ENCODE results near the gene DHX30.
"Not testable (repeated sequence)": the region's sequence is repeated elsewhere in the genome, so short reads cannot be mapped to it uniquely, and the experiment has no call there.

DHX30 gene

GRCh38 chr3:47802734-47803479, at the start of gene DHX30:
DHX30 (plus strand) TSS chr3:47803138; CDS start chr3:47810684, 7,546 bp downstream.
- DNase-seq: no peak

GRCh38 chr3:47758261-47759025, 44.5 kb upstream of the DHX30 start:
- DNase-seq: no peak

- DNase-seq: not testable (repeated sequence)
Measured at GRCh38 chr3:47760207-47760606, 42.7 kb upstream of the DHX30 start.

GRCh38 chr3:47761046-47761445, 41.9 kb upstream of the DHX30 start:
- DNase-seq: no peak

- no peak for DNase-seq
Measured at GRCh38 chr3:47762233-47762632, 40.7 kb upstream of the DHX30 start.

- no peak for DNase-seq
Measured at GRCh38 chr3:47766186-47766585, 36.8 kb upstream of the DHX30 start.

GRCh38 chr3:47772047-47772446, 30.9 kb upstream of the DHX30 start:
- DNase-seq: no peak

- no peak for DNase-seq
Measured at GRCh38 chr3:47772788-47773187, 30.1 kb upstream of the DHX30 start.

- no peak for DNase-seq
Measured at GRCh38 chr3:47778746-47779145, 24.2 kb upstream of the DHX30 start.

GRCh38 chr3:47780741-47781684, 21.9 kb upstream of the DHX30 start:
- DNase-seq: no peak

GRCh38 chr3:47781685-47782445, 21.1 kb upstream of the DHX30 start, which contains the start of gene SMARCC1:
SMARCC1 (minus strand) TSS chr3:47781893; CDS start chr3:47781797, 96 bp downstream.
- peak; percentile 51 for DNase-seq

GRCh38 chr3:47782446-47783308, 20.3 kb upstream of the DHX30 start:
- no peak for DNase-seq

GRCh38 chr3:47783673-47784072, 19.3 kb upstream of the DHX30 start:
- DNase-seq: no peak

- no peak for DNase-seq
Measured at GRCh38 chr3:47791193-47791855, 11.6 kb upstream of the DHX30 start.

- no peak for DNase-seq
Measured at GRCh38 chr3:47792699-47793098, 10.2 kb upstream of the DHX30 start.

- DNase-seq: no peak
Measured at GRCh38 chr3:47794544-47794943, 8.4 kb upstream of the DHX30 start.

GRCh38 chr3:47799733-47800132, 3.2 kb upstream of the DHX30 start:
- no peak for DNase-seq

GRCh38 chr3:47803480-47804025, 615 bp downstream of the DHX30 start:
- DNase-seq: no peak

- no peak for DNase-seq
Measured at GRCh38 chr3:47804577-47804976, 1.6 kb downstream of the DHX30 start.

GRCh38 chr3:47813551-47814177, 10.7 kb downstream of the DHX30 start:
- DNase-seq: no peak

All from NCI-H1436 treated with DMSO at 0.1 percent for 48 hours (cell line).